ENCODE data around the gene ZNF3.

DNA sequence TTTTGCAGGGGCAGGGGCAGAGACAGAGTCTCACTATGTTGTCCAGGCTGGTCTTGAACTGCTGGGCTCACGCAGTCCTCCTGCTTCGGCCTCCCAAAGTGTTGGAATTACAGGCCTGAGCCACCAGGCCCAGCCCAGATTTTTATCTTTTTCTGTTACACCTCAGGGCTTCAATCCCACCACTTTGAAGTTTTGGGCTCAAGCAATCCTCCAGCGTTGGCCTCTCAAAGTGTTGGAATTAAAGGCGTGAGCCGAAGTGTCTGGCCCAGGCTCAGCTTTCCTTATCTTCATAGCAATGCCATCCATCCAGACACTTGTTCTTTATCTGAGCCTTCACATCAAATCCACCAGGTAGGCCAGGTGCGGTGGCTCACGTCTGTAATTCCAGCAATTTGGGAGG, 33.5 kb upstream of the ZNF3 start:
- TF ChIP-seq CTCF (IDR thresholded peaks at IDR 0.05 in 2 of 3, conservative IDR thresholded peaks at IDR 0.05 in 1 of 3; ENCODE audit: insufficient read depth in 2 of 3, low read depth in 1 of 3, low read length in 3 of 3): no peak
- no peak for TF ChIP-seq THRAP3 (IDR thresholded peaks at IDR 0.05; ENCODE audit: borderline replicate concordance)
- no peak for TF ChIP-seq FOS (IDR thresholded peaks at IDR 0.05; ENCODE audit: extremely low read depth, insufficient read length)
- no peak for TF ChIP-seq FOXK1 (CRISPR knock-in tag; IDR thresholded peaks at IDR 0.05; ENCODE audit: borderline replicate concordance)
- TF ChIP-seq FOXJ3 (CRISPR knock-in tag; IDR thresholded peaks at IDR 0.05): no peak
